GM18861 (cell line): ENCODE results near the gene CSF2RB.
A peak's percentile ranks its signal among the peaks of the same experiment; 100 is the strongest.

ENCODE experiments used
- ATAC-seq: cut with Tn5 transposase; IDR thresholded peaks from one replicate; pipeline ENCODE4 v1.9.1; 2021; ENCODE audit not compliant: unreplicated experiment

CSF2RB gene

DNA sequence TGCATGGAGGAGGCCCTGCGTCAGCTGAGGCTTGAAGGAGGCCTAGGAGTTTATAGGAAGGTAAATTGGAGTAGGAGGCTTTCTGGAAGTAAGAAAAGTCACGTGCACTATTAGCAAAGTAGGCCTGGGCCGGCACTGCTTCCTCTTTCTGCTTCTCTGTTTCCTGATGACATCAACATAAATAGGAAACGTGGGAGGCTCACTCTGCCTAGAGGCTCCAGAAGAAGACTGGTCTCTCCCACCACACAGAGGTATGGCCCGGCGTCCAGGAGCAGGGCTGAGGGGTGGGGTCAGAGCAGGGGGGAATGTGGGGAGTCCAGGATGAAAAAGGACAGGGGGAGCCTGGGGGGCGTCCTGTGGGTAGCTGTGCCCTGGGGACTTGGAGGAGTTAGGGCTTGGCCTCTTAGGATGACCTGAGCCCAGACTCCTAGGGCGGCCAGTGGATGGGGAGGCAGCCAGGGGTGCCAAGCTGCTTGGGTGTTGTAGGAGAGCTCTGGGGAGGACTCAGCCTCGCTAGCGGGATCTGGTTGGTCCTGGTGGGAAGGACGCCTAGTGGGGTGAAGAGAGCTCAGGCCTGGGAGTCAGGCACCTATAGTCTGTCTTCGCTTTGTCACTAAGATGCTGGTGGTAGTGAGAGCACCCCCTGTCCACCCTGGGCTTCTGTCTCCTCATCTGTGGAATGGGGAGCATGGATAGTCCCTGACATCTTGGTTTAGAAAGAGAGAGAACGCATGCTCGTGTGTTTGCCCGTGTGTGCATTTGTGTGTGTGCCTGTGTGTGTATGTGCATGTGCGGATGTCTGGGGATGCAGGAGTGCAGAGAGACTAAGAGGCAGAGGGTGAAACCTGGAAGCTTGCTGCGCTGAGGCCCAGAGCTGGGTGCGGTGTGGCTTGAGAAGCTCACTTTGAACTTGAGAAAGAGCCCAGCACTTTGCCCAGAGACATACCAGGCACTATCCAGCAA, at the start of gene CSF2RB:
Gene CSF2RB (plus strand): TSS at position 202 of the 963 bp plus-strand sequence. CDS start 8,580 bp downstream, outside the sequence.
- ATAC-seq, result no peak

GRCh38 chr22:36863979-36864378, 49.4 kb upstream of the CSF2RB start:
- ATAC-seq, result no peak

GRCh38 chr22:36864454-36865215, 48.8 kb upstream of the CSF2RB start:
- no peak for ATAC-seq

GRCh38 chr22:36865346-36865745, 48.1 kb upstream of the CSF2RB start:
- ATAC-seq, result no peak

DNA sequence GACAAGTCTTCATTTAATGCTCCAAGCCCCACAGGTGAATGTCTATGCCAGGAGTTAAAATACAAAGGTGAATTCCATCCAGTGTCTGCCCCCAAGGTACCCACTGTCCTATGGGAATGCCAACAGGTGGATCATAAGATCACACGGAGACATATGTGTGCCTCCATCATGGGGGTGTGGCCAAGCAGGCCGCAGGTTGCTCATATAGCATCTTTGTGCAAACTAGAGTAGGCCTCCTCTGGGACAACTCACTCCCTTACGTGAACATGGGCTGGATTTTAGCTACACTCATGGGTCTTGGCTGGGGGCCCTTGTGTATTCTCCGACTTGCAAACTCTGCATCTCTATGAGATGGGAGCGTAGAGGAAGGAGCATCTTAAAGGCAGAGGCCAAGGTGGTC, 45.7 kb upstream of the CSF2RB start:
- ATAC-seq, result no peak

DNA sequence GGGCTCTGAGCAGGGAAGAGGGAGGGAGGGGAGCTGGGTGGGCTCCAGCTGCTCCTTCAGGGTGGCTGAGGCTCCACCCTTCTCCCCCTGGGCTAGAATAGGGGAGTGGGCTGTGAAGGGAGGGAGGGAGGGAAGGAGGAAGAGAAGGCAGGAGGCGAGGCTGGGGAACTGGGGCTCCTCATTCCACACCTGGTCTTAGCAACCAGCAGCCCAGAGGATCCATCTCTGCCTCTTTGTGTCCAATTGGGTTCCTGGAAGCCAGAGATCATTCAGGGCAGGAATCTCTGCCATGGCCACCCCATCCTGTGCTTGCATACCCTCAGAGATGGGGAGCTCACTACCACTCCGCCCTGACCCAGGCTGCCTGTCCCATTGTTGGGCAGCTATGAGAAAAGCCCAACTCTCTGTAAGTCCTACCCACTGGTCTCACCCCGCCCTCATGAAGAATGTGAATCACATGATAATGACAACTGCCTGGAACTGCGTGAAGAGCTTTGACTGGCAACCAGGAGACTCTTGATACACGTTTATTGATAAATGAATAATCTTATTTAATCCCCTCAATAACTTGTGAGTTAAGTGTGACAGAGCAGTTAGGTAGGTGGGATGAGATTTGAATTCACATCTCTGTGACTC, 44.8 kb upstream of the CSF2RB start:
- no peak for ATAC-seq

GRCh38 chr22:36870250-36870649, 43.2 kb upstream of the CSF2RB start:
- ATAC-seq, result no peak

- no peak for ATAC-seq
Measured at GRCh38 chr22:36871669-36872081, 41.8 kb upstream of the CSF2RB start.

- no peak for ATAC-seq
Measured at GRCh38 chr22:36872084-36872483, 41.3 kb upstream of the CSF2RB start.

GRCh38 chr22:36872866-36873498, 40.4 kb upstream of the CSF2RB start:
- no peak for ATAC-seq

GRCh38 chr22:36873614-36874308, 39.7 kb upstream of the CSF2RB start:
- ATAC-seq, result peak; percentile 72

- ATAC-seq, result no peak
Measured at GRCh38 chr22:36874309-36874696, 39.1 kb upstream of the CSF2RB start.

- ATAC-seq, result no peak
Measured at GRCh38 chr22:36874736-36875135, 38.7 kb upstream of the CSF2RB start.

- ATAC-seq, result no peak
Measured at GRCh38 chr22:36875741-36876140, 37.7 kb upstream of the CSF2RB start.

GRCh38 chr22:36879775-36880174, 33.7 kb upstream of the CSF2RB start:
- ATAC-seq, result no peak

DNA sequence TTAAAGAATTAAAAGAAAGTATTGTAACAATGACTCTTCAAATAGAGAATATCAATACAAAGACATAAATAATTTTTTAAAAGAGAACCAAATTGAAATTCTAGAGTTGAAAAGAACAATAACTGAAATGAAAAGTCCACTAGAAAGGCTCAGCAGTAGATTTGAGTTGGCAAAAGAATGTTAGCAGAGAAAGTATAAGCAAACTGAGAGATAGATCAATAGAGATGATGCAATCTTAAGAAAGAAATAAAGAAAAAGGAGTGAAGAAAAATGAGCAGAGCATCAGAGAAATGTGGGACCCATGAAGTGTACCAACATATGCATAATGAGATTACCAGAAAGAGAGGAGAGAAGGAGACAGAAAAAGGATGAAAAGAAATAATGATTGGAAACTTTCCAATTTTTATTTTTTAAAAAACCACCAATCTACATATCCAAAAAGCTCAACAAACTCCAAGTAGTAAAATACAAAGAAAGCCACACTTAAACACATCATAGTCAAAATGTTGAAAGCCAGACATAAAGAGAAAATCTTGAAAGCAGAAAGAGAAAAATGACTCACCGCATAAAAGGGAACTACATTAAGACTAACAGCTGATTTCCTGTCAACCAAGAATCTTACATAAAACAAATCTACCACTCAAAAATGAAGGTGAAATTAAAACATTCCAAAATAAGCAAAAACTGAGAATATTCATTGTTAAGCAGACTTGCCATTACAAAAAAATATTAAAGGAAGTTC, 31.8 kb upstream of the CSF2RB start:
- no peak for ATAC-seq

DNA sequence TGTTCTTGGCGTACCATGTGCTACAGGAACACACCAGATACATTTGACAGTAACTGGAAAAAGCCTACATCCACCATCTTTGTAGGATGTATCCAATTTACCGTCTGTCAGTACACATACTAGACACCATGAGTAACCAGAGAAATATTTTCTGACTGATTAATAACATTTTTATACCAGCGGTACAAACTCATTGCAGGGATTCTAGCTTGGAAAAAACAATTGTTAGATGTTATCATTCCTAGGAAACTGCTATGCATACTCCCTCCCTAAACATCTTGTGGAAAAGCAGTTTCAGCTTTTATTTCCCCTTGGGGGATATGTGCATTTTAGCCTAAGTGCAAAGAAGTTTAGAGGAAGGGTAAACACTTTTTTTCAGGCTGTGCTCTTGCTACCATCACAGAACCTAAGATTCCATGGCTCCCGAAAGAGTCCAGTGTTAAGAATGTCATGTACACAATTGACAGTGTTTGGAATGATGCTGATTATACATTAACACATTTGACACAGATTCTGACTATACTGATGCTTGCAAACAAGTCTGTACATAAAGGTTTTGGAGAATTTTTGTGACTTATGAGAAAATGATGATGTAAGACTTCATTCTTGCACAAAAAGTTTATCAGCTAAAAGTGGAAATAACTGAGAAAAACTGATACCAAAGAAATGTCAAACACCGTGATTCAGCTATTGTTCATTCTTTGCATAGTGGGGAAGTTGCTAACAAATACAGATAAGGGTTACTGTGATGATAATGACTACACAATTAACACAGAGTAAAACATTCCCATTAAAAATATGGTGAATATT, 28.9 kb upstream of the CSF2RB start:
- no peak for ATAC-seq

DNA sequence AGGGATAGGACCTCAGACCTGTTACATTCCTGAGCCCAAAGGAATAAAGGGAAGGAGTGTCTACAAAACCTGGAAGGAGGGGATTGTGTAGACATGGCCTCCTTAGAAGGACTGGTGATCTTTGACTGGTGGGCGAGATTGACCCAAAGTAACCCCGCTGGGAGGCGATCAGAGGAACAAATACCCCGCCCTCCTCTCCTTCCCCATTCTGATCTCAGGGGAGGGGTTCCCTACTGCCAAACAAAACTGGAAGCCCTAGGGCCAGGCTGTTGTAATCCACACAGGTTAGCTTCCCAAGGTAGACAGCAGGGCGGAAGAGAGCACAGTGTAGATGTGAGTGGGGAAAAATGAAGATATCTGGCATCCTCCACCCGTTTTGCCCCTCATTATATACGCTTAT, 28.0 kb upstream of the CSF2RB start:
- ATAC-seq, result no peak

- no peak for ATAC-seq
Measured at GRCh38 chr22:36886016-36886415, 27.4 kb upstream of the CSF2RB start.
